Ovary (tissue), 3 donors: ENCODE data around the gene AKT1S1.

Experiments
- EP300 ChIP-seq: sonication (generic); formaldehyde crosslinking; IDR thresholded peaks from one replicate; pipeline ENCODE4 v1.6.1; 2017; ENCODE audit warnings: antibody characterized with exemption
- POLR2A ChIP-seq: fragments of 450-650 bp; IDR thresholded peaks from one replicate; pipeline ENCODE4 v1.6.1; 2017; ENCODE audit warnings: antibody characterized with exemption, mild to moderate bottlenecking, moderate library complexity
- TF ChIP-seq, protein P1 (sequence below), 3 donors: fragments of 450-650 bp in 2 of 3; fragments of 200-600 bp in 1 of 3; IDR thresholded peaks; one replicate each; pipeline versions ENCODE4 v1.5.1 to v1.8.0; 2016 to 2022; ENCODE audit warnings: antibody characterized with exemption in 3 of 3, mild to moderate bottlenecking in 1 of 3
- donor health status: DM: no; HTN: no; CAD: no.

DNA sequence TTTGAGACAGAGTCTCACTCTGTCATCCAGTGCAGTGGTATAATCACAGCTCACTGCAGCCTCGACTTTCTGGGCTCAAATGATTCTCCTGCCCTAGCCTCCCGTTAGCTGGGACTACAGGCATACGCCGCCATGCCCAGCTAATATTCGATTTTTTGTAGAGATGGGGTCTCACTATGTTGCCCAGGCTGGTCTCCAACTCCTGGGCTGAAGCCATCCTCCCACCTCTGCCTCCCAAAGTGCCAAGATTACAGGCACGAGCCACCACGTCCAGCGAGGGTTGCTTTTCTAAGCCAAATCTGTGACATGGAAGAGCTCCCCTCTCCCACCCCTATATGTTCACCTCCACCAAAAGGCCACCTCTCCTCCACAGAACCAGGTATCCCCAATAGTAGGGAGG lies 40.9 kb upstream of the AKT1S1 start:
- TF ChIP-seq POLR2A (no peak), EP300 (no peak)
- TF ChIP-seq, protein P1, sequence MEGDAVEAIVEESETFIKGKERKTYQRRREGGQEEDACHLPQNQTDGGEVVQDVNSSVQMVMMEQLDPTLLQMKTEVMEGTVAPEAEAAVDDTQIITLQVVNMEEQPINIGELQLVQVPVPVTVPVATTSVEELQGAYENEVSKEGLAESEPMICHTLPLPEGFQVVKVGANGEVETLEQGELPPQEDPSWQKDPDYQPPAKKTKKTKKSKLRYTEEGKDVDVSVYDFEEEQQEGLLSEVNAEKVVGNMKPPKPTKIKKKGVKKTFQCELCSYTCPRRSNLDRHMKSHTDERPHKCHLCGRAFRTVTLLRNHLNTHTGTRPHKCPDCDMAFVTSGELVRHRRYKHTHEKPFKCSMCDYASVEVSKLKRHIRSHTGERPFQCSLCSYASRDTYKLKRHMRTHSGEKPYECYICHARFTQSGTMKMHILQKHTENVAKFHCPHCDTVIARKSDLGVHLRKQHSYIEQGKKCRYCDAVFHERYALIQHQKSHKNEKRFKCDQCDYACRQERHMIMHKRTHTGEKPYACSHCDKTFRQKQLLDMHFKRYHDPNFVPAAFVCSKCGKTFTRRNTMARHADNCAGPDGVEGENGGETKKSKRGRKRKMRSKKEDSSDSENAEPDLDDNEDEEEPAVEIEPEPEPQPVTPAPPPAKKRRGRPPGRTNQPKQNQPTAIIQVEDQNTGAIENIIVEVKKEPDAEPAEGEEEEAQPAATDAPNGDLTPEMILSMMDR (IDR thresholded peaks at IDR 0.05): no peak
